HCT116 (cell line): ENCODE measurements around the gene TOLLIP. TPM values are rescaled to one million over a fixed set of nuclear protein-coding genes. Genes with fewer than 3 reads are reported as not detected.

Experiments used
- ATAC-seq: fragments of 200-7000 bp; cut with Tn5 transposase; 2 replicates; pipeline ENCODE4 v1.9.1; 2020; ENCODE audit warnings: mild to moderate bottlenecking, moderate library complexity
- BruUV-seq: library from RNA; stranded (reverse); fragments of 400-500 nt; replicated peaks from 2 replicates; lab custom pipeline; 2021; lab: Mats Ljungman, UMichigan
- CTCF ChIA-PET: fragments of 300-600 bp; sonication (Branson Sonifier 250); formaldehyde crosslinking; loops from one replicate; lab custom pipeline; 2021; ENCODE audit warnings: antibody characterized with exemption; lab: Charles Lee
- POLR2A ChIA-PET: fragments of 300-600, 350-600 bp; sonication (Branson Sonifier 250); formaldehyde crosslinking; loops from one replicate; lab custom pipeline; 2021; ENCODE audit warnings: antibody characterized with exemption; lab: Charles Lee
- RAD21 ChIA-PET, 2 experiments: fragments of 300-600 bp; sonication (Branson Sonifier 250); formaldehyde crosslinking; loops; one replicate each; lab custom pipeline; 2023; ENCODE audit warnings: low total read pairs in 2 of 2; ENCODE audit not compliant: uncharacterized antibody in 2 of 2, unreplicated experiment in 2 of 2, low non-redundant PET in 1 of 2; lab: Charles Lee
- DNase-seq: peaks from one replicate; pipeline ENCODE4 v3.0.0-alpha.2; 2010; ENCODE audit warnings: low read depth, low spot score
- H2AFZ ChIP-seq: fragments of 200-600 bp; shearing (Covaris generic), sonication (generic); 2 replicates; pipeline ENCODE4 v1.6.1; 2017; ENCODE audit warnings: low read depth, mixed run types, mixed read lengths, antibody characterized with exemption, low read length; ENCODE audit not compliant: poor library complexity, severe bottlenecking
- H3K27ac ChIP-seq: 2 replicates; pipeline ENCODE4 v1.5.1; 2012; ENCODE audit warnings: low read depth, low read length
- H3K27me3 ChIP-seq: fragments of 200-600 bp; sonication (generic); 2 replicates; pipeline ENCODE4 v1.6.1; 2016; ENCODE audit warnings: mixed run types, low read length, mixed read lengths; ENCODE audit not compliant: insufficient read depth
- H3K36me3 ChIP-seq, 2 experiments: fragments of 200-500 bp in 1 of 2; fragments of 200-600 bp in 1 of 2; sonication (Bioruptor generic) in 1 of 2; sonication (generic) in 1 of 2; 2 replicates each; pipeline versions ENCODE4 v1.5.1 to v1.6.1; 2014 to 2016; ENCODE audit warnings: low read length in 2 of 2, inconsistent platforms in 1 of 2, mixed read lengths in 1 of 2, mixed run types in 1 of 2; ENCODE audit not compliant: insufficient read depth in 2 of 2, control insufficient read depth in 1 of 2
- H3K4me1 ChIP-seq, 2 experiments: fragments of 200-600 bp in 1 of 2; sonication (generic) in 1 of 2; 2 replicates each; pipeline versions ENCODE4 v1.5.1 to v1.6.1; 2012 to 2017; ENCODE audit warnings: low read length in 2 of 2, inconsistent platforms in 1 of 2, mild to moderate bottlenecking in 1 of 2, mixed read lengths in 1 of 2, mixed run types in 1 of 2, moderate library complexity in 1 of 2; ENCODE audit not compliant: insufficient read depth in 2 of 2, control insufficient read depth in 1 of 2
- H3K4me2 ChIP-seq: fragments of 200-600 bp; sonication (generic); 2 replicates; pipeline ENCODE4 v1.6.1; 2017; ENCODE audit warnings: mixed run types, low read length, mixed read lengths
- H3K4me3 ChIP-seq, 2 experiments: fragments of 200-600 bp in 1 of 2; sonication (generic) in 1 of 2; replicated peaks in 1 of 2; 2 replicates each; pipeline ENCODE4 v1.5.1; 2011 to 2016; ENCODE audit warnings: low read length in 2 of 2, control low read depth in 1 of 2, low read depth in 1 of 2, mild to moderate bottlenecking in 1 of 2, mixed read lengths in 1 of 2, mixed run types in 1 of 2
- H3K79me2 ChIP-seq: fragments of 200-600 bp; sonication (generic); 2 replicates; pipeline ENCODE4 v1.6.1; 2017; ENCODE audit warnings: mild to moderate bottlenecking, mixed run types, low read length, moderate library complexity, mixed read lengths; ENCODE audit not compliant: insufficient read depth
- H3K9ac ChIP-seq: fragments of 200-600 bp; sonication (generic); 2 replicates; pipeline ENCODE4 v1.6.1; 2016; ENCODE audit warnings: low read length, mixed read lengths
- H3K9me2 ChIP-seq: fragments of 200-600 bp; sonication (generic), shearing (Covaris generic); 2 replicates; pipeline ENCODE4 v1.6.1; 2017; ENCODE audit warnings: mixed run types, mild to moderate bottlenecking, moderate library complexity; ENCODE audit not compliant: insufficient read depth
- H3K9me3 ChIP-seq, 2 experiments: fragments of 200-500 bp in 1 of 2; fragments of 200-600 bp in 1 of 2; sonication (Bioruptor generic) in 1 of 2; sonication (generic) in 1 of 2; 2 replicates each; pipeline ENCODE4 v1.6.1; 2014 to 2017; ENCODE audit warnings: low read length in 2 of 2, mixed read lengths in 2 of 2, inconsistent platforms in 1 of 2, low read depth in 1 of 2, mild to moderate bottlenecking in 1 of 2, mixed run types in 1 of 2, moderate library complexity in 1 of 2; ENCODE audit not compliant: control insufficient read depth in 1 of 2, insufficient read depth in 1 of 2
- H4K20me1 ChIP-seq: fragments of 200-600 bp; sonication (generic), shearing (Covaris generic); 2 replicates; pipeline ENCODE4 v1.6.1; 2017; ENCODE audit warnings: mixed run types, mild to moderate bottlenecking, moderate library complexity; ENCODE audit not compliant: insufficient read depth
- EZH2 ChIP-seq: fragments of 200-600 bp; sonication (generic); IDR thresholded peaks from 2 replicates; pipeline ENCODE4 v1.6.1; 2017; ENCODE audit warnings: antibody characterized with exemption, mixed run types
- EZH2phosphoT487 ChIP-seq: fragments of 200-600 bp; IDR thresholded peaks from 2 replicates; pipeline ENCODE4 v1.6.1; 2018; ENCODE audit warnings: antibody characterized with exemption, borderline replicate concordance
- POLR2A ChIP-seq: IDR thresholded peaks from 2 replicates; pipeline ENCODE4 v1.7.0; 2011; ENCODE audit warnings: borderline replicate concordance; ENCODE audit not compliant: insufficient read depth, insufficient read length; ENCODE audit errors: extremely low read depth
- POLR2AphosphoS5 ChIP-seq: IDR thresholded peaks from 2 replicates; pipeline ENCODE4 v1.6.1; 2011; ENCODE audit warnings: mild to moderate bottlenecking, low read depth, low read length, moderate library complexity
- RAD21 ChIP-seq: IDR thresholded peaks from 2 replicates; pipeline ENCODE4 v1.6.1; 2012; ENCODE audit warnings: low read depth, mild to moderate bottlenecking
- SP1 ChIP-seq: IDR thresholded peaks from 2 replicates; pipeline ENCODE4 v1.6.1; 2012; ENCODE audit warnings: low read depth
- SRF ChIP-seq: IDR thresholded peaks from 2 replicates; pipeline ENCODE4 v1.6.1; 2012; ENCODE audit warnings: low read depth
- TCF7L2 ChIP-seq: IDR thresholded peaks from 2 replicates; pipeline ENCODE4 v1.7.0; 2011; ENCODE audit warnings: borderline replicate concordance, inconsistent platforms; ENCODE audit not compliant: insufficient read depth, insufficient read length; ENCODE audit errors: extremely low read depth
- ZFX ChIP-seq: fragments of 450-650 bp; IDR thresholded peaks from 2 replicates; pipeline ENCODE4 v1.6.1; 2017
- ZNF274 ChIP-seq: fragments of 200-500 bp; sonication (Bioruptor generic); IDR thresholded peaks from 2 replicates; pipeline ENCODE4 v1.6.1; 2014; ENCODE audit warnings: mild to moderate bottlenecking, low read depth, low read length, inconsistent platforms
- intact Hi-C: fragments of 100-400 bp; cut with micrococcal nuclease; formaldehyde crosslinking; loops from 2 replicates; pipeline ENCODE4 v1.10.0; 2022
- total RNA-seq: library from RNA; stranded (reverse); gene quantifications from one replicate; pipeline ENCODE4 v1.2.1, GENCODE V29; 2021; ENCODE audit not compliant: unreplicated experiment
- TF ChIP-seq, protein P1 (sequence below): IDR thresholded peaks from 2 replicates; pipeline ENCODE4 v1.6.1; 2012
- TF ChIP-seq, protein P2 (sequence below), 3 experiments: fragments of 200-600 bp in 1 of 3; sonication (generic) in 1 of 3; IDR thresholded peaks in 2 of 3; conservative IDR thresholded peaks in 1 of 3; 2 replicates each; pipeline ENCODE4 v1.5.1; 2012 to 2017; ENCODE audit warnings: low read depth in 2 of 3, low read length in 2 of 3, antibody characterized with exemption in 1 of 3, borderline replicate concordance in 1 of 3, control low read depth in 1 of 3, mild to moderate bottlenecking in 1 of 3, mixed read lengths in 1 of 3, mixed run types in 1 of 3, moderate library complexity in 1 of 3; ENCODE audit not compliant: insufficient read depth in 1 of 3
- TF ChIP-seq, protein P3 (sequence below): IDR thresholded peaks from 2 replicates; pipeline ENCODE4 v1.6.1; 2012; ENCODE audit warnings: low read depth

The TOLLIP gene
- total RNA-seq, 1 experiment from 2014 or later: 28.5 TPM

DNA sequence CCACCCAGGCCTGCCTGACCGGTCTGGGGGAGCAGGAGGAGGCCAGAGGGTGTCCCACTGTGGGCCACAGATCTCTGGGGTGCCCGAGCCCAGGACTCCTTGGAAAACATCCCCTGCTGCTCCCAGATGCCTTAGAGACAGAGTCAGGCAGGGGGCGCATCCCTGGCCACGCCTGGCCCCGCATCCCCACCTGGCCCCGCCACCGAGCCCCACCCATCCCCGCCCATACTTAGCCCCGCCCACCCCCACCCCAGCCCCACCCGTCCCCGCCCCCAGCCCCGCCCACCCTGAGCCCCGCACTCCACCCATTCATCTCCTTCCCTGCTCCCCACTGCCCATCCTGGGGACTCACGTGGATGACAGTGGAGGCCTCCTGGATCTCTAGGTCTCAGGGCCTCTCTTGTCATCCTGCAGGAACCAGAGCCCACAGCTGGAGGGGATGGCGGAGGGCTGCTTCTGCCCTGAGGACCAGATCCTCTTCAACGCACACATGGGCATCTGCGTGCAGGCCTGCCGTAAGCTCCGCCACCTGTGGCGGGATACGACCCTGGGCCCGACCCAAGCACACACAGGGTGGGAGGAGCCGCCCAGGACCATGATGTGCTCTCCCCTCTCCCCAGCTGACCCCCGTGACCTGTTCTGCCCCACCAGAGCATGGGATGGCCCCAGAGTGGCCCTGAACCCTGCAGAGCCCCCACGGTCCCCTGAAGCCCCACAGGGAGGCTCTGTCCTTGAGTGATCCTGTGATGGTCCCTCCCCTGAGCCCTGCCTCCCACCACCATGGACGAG, 53.0 kb downstream of the TOLLIP start:
- H2AFZ ChIP-seq: no peak overlapping the region
- ChIA-PET RAD21 (no interaction called here), POLR2A (no interaction called here), CTCF (no interaction called here)
- intact Hi-C loops: no loop called here
- ATAC-seq (peak; percentile 18; the same call in 1 of the 2 replicates), DNase-seq (no peak)
- TF ChIP-seq, protein P1, sequence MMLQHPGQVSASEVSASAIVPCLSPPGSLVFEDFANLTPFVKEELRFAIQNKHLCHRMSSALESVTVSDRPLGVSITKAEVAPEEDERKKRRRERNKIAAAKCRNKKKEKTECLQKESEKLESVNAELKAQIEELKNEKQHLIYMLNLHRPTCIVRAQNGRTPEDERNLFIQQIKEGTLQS: no peak
- H3K4me2 ChIP-seq: no peak overlapping the region
- H4K20me1 ChIP-seq: no peaks in the 10 kb centered on the region
- no peaks in the 10 kb centered on the region for H3K9me3 ChIP-seq
- H3K36me3 ChIP-seq: no peaks in the 10 kb centered on the region
- no peak overlapping the region for H3K4me3 ChIP-seq
- no peak overlapping the region for H3K9ac ChIP-seq
- BruUV-seq: no TSS peak
- no peak overlapping the region for H3K27ac ChIP-seq
- H3K27me3 ChIP-seq: no peaks in the 10 kb centered on the region
- H3K79me2 ChIP-seq: no peaks in the 10 kb centered on the region
- no peaks in the 10 kb centered on the region for H3K9me2 ChIP-seq
- H3K4me1 ChIP-seq: peaks cover 3 to 13% of the 10 kb centered on the region in 2 experiments; a peak in 3 of 4 replicates

DNA sequence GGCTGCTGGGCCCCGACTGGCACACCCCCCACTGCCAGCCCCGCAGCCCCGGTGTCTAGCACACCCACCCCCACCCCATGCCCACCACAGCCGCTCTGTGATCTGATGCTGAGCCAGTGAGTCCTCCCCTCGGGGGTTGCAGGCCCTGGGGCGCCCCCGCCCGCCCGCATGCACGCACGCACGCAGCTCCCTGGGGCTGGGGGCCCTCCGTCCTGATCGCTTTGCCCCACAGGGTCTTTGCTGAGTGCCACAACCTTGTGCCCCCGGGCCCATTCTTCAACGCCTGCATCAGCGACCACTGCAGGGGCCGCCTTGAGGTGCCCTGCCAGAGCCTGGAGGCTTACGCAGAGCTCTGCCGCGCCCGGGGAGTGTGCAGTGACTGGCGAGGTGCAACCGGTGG, 54.3 kb downstream of the TOLLIP start:
- no TSS peak for BruUV-seq
- RAD21 ChIA-PET: no interaction called here
- no peak overlapping the region for H3K4me3 ChIP-seq
- intact Hi-C loops: no loop called here
- H3K9me3 ChIP-seq: no peaks in the 10 kb centered on the region; a peak in 1 of 4 replicates
- no peak overlapping the region for H3K4me2 ChIP-seq
- H3K9me2 ChIP-seq: no peaks in the 10 kb centered on the region
- POLR2A ChIA-PET: no interaction called here
- DNase-seq (no peak), ATAC-seq (no peak)
- CTCF ChIA-PET: no interaction called here
- H4K20me1 ChIP-seq: no peaks in the 10 kb centered on the region
- no peak overlapping the region for H3K9ac ChIP-seq
- H3K79me2 ChIP-seq: no peaks in the 10 kb centered on the region
- no peak overlapping the region for H2AFZ ChIP-seq
- H3K27ac ChIP-seq: no peak overlapping the region
- H3K27me3 ChIP-seq: no peaks in the 10 kb centered on the region
- H3K4me1 ChIP-seq: peaks cover 0 to 8% of the 10 kb centered on the region in 2 experiments; a peak in 2 of 4 replicates
- no peaks in the 10 kb centered on the region for H3K36me3 ChIP-seq
- TF ChIP-seq POLR2AphosphoS5: no peak
- no peak for TF ChIP-seq SP1
- no peak for TF ChIP-seq ZNF274
- TF ChIP-seq RAD21: no peak
- TF ChIP-seq POLR2A: no peak
- TF ChIP-seq, protein P1: no peak
- TF ChIP-seq EZH2: no peak
- TF ChIP-seq TCF7L2: no peak
- no peak for TF ChIP-seq EZH2phosphoT487
- TF ChIP-seq SRF: no peak
- TF ChIP-seq, protein P2, sequence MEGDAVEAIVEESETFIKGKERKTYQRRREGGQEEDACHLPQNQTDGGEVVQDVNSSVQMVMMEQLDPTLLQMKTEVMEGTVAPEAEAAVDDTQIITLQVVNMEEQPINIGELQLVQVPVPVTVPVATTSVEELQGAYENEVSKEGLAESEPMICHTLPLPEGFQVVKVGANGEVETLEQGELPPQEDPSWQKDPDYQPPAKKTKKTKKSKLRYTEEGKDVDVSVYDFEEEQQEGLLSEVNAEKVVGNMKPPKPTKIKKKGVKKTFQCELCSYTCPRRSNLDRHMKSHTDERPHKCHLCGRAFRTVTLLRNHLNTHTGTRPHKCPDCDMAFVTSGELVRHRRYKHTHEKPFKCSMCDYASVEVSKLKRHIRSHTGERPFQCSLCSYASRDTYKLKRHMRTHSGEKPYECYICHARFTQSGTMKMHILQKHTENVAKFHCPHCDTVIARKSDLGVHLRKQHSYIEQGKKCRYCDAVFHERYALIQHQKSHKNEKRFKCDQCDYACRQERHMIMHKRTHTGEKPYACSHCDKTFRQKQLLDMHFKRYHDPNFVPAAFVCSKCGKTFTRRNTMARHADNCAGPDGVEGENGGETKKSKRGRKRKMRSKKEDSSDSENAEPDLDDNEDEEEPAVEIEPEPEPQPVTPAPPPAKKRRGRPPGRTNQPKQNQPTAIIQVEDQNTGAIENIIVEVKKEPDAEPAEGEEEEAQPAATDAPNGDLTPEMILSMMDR (IDR thresholded peaks at IDR 0.05 in 2 of 3, conservative IDR thresholded peaks at IDR 0.05 in 1 of 3; ENCODE audit: borderline replicate concordance in 1 of 3, insufficient read depth in 1 of 3, low read depth in 2 of 3, low read length in 2 of 3): no peak
- TF ChIP-seq, protein P3, sequence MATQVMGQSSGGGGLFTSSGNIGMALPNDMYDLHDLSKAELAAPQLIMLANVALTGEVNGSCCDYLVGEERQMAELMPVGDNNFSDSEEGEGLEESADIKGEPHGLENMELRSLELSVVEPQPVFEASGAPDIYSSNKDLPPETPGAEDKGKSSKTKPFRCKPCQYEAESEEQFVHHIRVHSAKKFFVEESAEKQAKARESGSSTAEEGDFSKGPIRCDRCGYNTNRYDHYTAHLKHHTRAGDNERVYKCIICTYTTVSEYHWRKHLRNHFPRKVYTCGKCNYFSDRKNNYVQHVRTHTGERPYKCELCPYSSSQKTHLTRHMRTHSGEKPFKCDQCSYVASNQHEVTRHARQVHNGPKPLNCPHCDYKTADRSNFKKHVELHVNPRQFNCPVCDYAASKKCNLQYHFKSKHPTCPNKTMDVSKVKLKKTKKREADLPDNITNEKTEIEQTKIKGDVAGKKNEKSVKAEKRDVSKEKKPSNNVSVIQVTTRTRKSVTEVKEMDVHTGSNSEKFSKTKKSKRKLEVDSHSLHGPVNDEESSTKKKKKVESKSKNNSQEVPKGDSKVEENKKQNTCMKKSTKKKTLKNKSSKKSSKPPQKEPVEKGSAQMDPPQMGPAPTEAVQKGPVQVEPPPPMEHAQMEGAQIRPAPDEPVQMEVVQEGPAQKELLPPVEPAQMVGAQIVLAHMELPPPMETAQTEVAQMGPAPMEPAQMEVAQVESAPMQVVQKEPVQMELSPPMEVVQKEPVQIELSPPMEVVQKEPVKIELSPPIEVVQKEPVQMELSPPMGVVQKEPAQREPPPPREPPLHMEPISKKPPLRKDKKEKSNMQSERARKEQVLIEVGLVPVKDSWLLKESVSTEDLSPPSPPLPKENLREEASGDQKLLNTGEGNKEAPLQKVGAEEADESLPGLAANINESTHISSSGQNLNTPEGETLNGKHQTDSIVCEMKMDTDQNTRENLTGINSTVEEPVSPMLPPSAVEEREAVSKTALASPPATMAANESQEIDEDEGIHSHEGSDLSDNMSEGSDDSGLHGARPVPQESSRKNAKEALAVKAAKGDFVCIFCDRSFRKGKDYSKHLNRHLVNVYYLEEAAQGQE: no peak
- TF ChIP-seq ZFX: no peak
